ENCODE measurements around the gene MID1IP1. TPM values are rescaled to one million over a fixed set of nuclear protein-coding genes. Genes with fewer than 3 reads are reported as not detected.

MID1IP1 gene
- total RNA-seq, 2 donors from 2014 or later: 42.8 to 60.9 TPM

DNA sequence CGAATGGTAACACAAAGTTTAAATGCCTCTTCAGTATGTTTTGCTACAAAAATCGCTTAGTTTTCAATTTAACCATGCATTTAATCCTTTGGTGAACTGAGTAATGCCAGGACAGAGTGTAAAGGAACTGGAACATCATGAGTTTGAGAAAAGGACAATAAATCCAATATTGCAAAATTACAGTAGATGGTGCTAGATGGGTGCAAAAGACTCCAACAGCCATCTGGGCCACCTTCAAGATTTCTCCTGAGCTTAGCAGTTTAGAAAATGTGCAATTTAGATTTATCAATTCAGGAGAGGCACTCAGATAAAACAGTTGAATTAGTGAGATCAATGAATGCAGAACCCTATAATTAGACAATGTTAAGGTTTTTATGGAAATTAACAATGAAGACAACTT, 33.2 kb upstream of the MID1IP1 start:
- Histone ChIP-seq H3K9ac (ENCODE audit: low read depth in 2 of 2, low read length in 2 of 2) (no peak overlapping the region), H3K27me3 (no peaks in the 10 kb centered on the region), H3K36me3 (no peaks in the 10 kb centered on the region), H3K4me3 (no peak overlapping the region), H3K9me3 (no peaks in the 10 kb centered on the region), H3K27ac (no peak overlapping the region), H3K4me1 (no peaks in the 10 kb centered on the region)
- TF ChIP-seq, protein P1, sequence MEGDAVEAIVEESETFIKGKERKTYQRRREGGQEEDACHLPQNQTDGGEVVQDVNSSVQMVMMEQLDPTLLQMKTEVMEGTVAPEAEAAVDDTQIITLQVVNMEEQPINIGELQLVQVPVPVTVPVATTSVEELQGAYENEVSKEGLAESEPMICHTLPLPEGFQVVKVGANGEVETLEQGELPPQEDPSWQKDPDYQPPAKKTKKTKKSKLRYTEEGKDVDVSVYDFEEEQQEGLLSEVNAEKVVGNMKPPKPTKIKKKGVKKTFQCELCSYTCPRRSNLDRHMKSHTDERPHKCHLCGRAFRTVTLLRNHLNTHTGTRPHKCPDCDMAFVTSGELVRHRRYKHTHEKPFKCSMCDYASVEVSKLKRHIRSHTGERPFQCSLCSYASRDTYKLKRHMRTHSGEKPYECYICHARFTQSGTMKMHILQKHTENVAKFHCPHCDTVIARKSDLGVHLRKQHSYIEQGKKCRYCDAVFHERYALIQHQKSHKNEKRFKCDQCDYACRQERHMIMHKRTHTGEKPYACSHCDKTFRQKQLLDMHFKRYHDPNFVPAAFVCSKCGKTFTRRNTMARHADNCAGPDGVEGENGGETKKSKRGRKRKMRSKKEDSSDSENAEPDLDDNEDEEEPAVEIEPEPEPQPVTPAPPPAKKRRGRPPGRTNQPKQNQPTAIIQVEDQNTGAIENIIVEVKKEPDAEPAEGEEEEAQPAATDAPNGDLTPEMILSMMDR (IDR thresholded peaks at IDR 0.05): peak; percentile 18
- no peak for DNase-seq
- intact Hi-C loops (cut with DNase I): loop anchor here (5.0 kb wide), 1 partner anchor 384 kb away; no protein-coding TSS in a partner anchor

DNA sequence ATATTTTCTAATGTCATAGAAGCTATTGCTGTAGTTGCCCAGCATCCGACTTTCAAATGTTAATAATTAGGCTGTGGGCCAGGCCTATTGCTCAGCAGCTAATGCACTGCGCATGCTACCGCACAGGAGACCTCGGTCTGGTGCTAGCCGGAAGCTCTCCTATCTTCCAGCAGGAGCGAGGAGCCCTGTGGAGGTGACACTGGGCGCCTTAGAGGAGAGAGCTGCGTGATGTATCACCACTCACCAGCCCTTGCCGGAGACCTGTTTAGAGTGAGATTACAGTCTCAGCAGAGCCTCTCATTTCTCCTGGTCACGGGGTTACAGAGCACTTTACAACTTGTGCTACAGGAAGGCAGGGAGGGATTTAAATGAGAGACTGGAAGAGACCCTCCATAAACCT, 31.1 kb upstream of the MID1IP1 start:
- Histone ChIP-seq H3K36me3 (no peaks in the 10 kb centered on the region), H3K9me3 (no peaks in the 10 kb centered on the region), H3K4me1 (no peaks in the 10 kb centered on the region), H3K27ac (no peak overlapping the region), H3K9ac (ENCODE audit: low read depth in 2 of 2, low read length in 2 of 2) (no peak overlapping the region), H3K27me3 (no peaks in the 10 kb centered on the region), H3K4me3 (no peak overlapping the region)
- TF ChIP-seq, protein P1 (IDR thresholded peaks at IDR 0.05): no peak
- DNase-seq: no peak
- intact Hi-C loops (cut with DNase I): no loop called here

- no peaks in the 10 kb centered on the region for H3K4me1 ChIP-seq
- H3K9me3 ChIP-seq: no peaks in the 10 kb centered on the region
- TF ChIP-seq, protein P1 (IDR thresholded peaks at IDR 0.05): no peak
- H3K27me3 ChIP-seq: no peaks in the 10 kb centered on the region
- intact Hi-C loops (cut with DNase I): no loop called here
- DNase-seq: no peak
- H3K9ac ChIP-seq (ENCODE audit: low read depth in 2 of 2, low read length in 2 of 2): no peak overlapping the region
- H3K27ac ChIP-seq: no peak overlapping the region
- no peaks in the 10 kb centered on the region for H3K36me3 ChIP-seq
- H3K4me3 ChIP-seq: no peak overlapping the region
Observed at GRCh38 chrX:38774249-38774648, 27.0 kb upstream of the MID1IP1 start.

DNA sequence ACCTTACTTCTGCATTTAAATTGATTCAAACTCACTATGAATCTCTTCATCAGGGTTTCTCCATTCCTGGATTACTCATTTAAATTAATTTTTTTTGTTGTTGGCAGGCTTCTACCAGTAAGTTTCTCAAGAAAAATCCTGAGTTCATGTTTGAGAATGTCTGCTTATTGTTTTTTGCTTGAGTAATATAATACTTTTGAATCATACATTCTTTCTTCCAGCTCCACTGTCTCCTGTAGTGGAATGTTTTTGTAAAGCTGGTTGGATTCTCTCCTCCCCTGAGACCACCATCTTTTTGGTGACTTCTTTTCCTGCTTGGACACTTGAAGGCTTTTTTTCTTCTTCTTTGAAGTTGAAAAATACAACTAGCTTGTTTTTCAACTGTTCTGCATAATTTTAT, 4.3 kb upstream of the MID1IP1 start:
- Histone ChIP-seq H3K36me3 (no peaks in the 10 kb centered on the region), H3K9ac (ENCODE audit: low read depth in 2 of 2, low read length in 2 of 2) (no peak overlapping the region), H3K4me1 (no peaks in the 10 kb centered on the region), H3K9me3 (no peaks in the 10 kb centered on the region), H3K4me3 (no peak overlapping the region), H3K27ac (no peak overlapping the region), H3K27me3 (no peaks in the 10 kb centered on the region)
- TF ChIP-seq, protein P1 (IDR thresholded peaks at IDR 0.05): no peak
- no peak for DNase-seq
- intact Hi-C loops (cut with DNase I): no loop called here

DNA sequence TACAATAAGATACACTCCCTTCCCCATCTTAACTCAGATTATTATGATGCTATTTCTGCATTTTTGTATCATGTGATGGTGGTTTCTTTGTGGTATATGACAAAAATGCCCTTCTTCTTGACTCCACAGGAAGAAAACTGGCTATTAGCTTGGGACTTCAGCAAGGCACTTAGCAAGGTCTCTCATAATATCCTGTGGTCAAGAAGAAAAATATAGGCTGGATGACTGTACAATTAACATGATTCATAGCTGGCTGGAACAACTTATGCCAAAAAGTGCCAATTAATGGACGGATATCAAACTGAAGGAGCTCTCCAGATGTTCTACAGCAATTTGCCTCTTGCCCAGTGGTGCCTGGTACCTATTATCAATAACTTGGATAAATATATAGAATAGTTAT, 2.3 kb upstream of the MID1IP1 start:
- no peak overlapping the region for H3K9ac ChIP-seq (ENCODE audit: low read depth in 2 of 2, low read length in 2 of 2)
- H3K4me1 ChIP-seq: no peaks in the 10 kb centered on the region
- no peak overlapping the region for H3K4me3 ChIP-seq
- H3K9me3 ChIP-seq: no peaks in the 10 kb centered on the region
- no peaks in the 10 kb centered on the region for H3K27me3 ChIP-seq
- TF ChIP-seq, protein P1 (IDR thresholded peaks at IDR 0.05): no peak
- intact Hi-C loops (cut with DNase I): no loop called here
- no peak overlapping the region for H3K27ac ChIP-seq
- H3K36me3 ChIP-seq: no peaks in the 10 kb centered on the region
- no peak for DNase-seq
